HCT116 (cell line): ENCODE measurements around the gene PIK3R4. TPM values are rescaled to one million over a fixed set of nuclear protein-coding genes. Genes with fewer than 3 reads are reported as not detected.

Experiments
- ATAC-seq: fragments of 200-7000 bp; cut with Tn5 transposase; 2 replicates; pipeline ENCODE4 v1.9.1; 2020; ENCODE audit warnings: mild to moderate bottlenecking, moderate library complexity
- BruUV-seq: library from RNA; stranded (reverse); fragments of 400-500 nt; replicated peaks from 2 replicates; lab custom pipeline; 2021; lab: Mats Ljungman, UMichigan
- CTCF ChIA-PET: fragments of 300-600 bp; sonication (Branson Sonifier 250); formaldehyde crosslinking; loops from one replicate; lab custom pipeline; 2021; ENCODE audit warnings: antibody characterized with exemption; lab: Charles Lee
- POLR2A ChIA-PET: fragments of 300-600, 350-600 bp; sonication (Branson Sonifier 250); formaldehyde crosslinking; loops from one replicate; lab custom pipeline; 2021; ENCODE audit warnings: antibody characterized with exemption; lab: Charles Lee
- RAD21 ChIA-PET, 2 experiments: fragments of 300-600 bp; sonication (Branson Sonifier 250); formaldehyde crosslinking; loops; one replicate each; lab custom pipeline; 2023; ENCODE audit warnings: low total read pairs in 2 of 2; ENCODE audit not compliant: uncharacterized antibody in 2 of 2, unreplicated experiment in 2 of 2, low non-redundant PET in 1 of 2; lab: Charles Lee
- DNase-seq: peaks from one replicate; pipeline ENCODE4 v3.0.0-alpha.2; 2010; ENCODE audit warnings: low read depth, low spot score
- H2AFZ ChIP-seq: fragments of 200-600 bp; shearing (Covaris generic), sonication (generic); 2 replicates; pipeline ENCODE4 v1.6.1; 2017; ENCODE audit warnings: low read depth, mixed run types, mixed read lengths, antibody characterized with exemption, low read length; ENCODE audit not compliant: poor library complexity, severe bottlenecking
- H3K27ac ChIP-seq: 2 replicates; pipeline ENCODE4 v1.5.1; 2012; ENCODE audit warnings: low read depth, low read length
- H3K27me3 ChIP-seq: fragments of 200-600 bp; sonication (generic); 2 replicates; pipeline ENCODE4 v1.6.1; 2016; ENCODE audit warnings: mixed run types, low read length, mixed read lengths; ENCODE audit not compliant: insufficient read depth
- H3K36me3 ChIP-seq, 2 experiments: fragments of 200-500 bp in 1 of 2; fragments of 200-600 bp in 1 of 2; sonication (Bioruptor generic) in 1 of 2; sonication (generic) in 1 of 2; 2 replicates each; pipeline versions ENCODE4 v1.5.1 to v1.6.1; 2014 to 2016; ENCODE audit warnings: low read length in 2 of 2, inconsistent platforms in 1 of 2, mixed read lengths in 1 of 2, mixed run types in 1 of 2; ENCODE audit not compliant: insufficient read depth in 2 of 2, control insufficient read depth in 1 of 2
- H3K4me1 ChIP-seq, 2 experiments: fragments of 200-600 bp in 1 of 2; sonication (generic) in 1 of 2; 2 replicates each; pipeline versions ENCODE4 v1.5.1 to v1.6.1; 2012 to 2017; ENCODE audit warnings: low read length in 2 of 2, inconsistent platforms in 1 of 2, mild to moderate bottlenecking in 1 of 2, mixed read lengths in 1 of 2, mixed run types in 1 of 2, moderate library complexity in 1 of 2; ENCODE audit not compliant: insufficient read depth in 2 of 2, control insufficient read depth in 1 of 2
- H3K4me2 ChIP-seq: fragments of 200-600 bp; sonication (generic); 2 replicates; pipeline ENCODE4 v1.6.1; 2017; ENCODE audit warnings: mixed run types, low read length, mixed read lengths
- H3K4me3 ChIP-seq, 2 experiments: fragments of 200-600 bp in 1 of 2; sonication (generic) in 1 of 2; replicated peaks in 1 of 2; 2 replicates each; pipeline ENCODE4 v1.5.1; 2011 to 2016; ENCODE audit warnings: low read length in 2 of 2, control low read depth in 1 of 2, low read depth in 1 of 2, mild to moderate bottlenecking in 1 of 2, mixed read lengths in 1 of 2, mixed run types in 1 of 2
- H3K79me2 ChIP-seq: fragments of 200-600 bp; sonication (generic); 2 replicates; pipeline ENCODE4 v1.6.1; 2017; ENCODE audit warnings: mild to moderate bottlenecking, mixed run types, low read length, moderate library complexity, mixed read lengths; ENCODE audit not compliant: insufficient read depth
- H3K9ac ChIP-seq: fragments of 200-600 bp; sonication (generic); 2 replicates; pipeline ENCODE4 v1.6.1; 2016; ENCODE audit warnings: low read length, mixed read lengths
- H3K9me2 ChIP-seq: fragments of 200-600 bp; sonication (generic), shearing (Covaris generic); 2 replicates; pipeline ENCODE4 v1.6.1; 2017; ENCODE audit warnings: mixed run types, mild to moderate bottlenecking, moderate library complexity; ENCODE audit not compliant: insufficient read depth
- H3K9me3 ChIP-seq, 2 experiments: fragments of 200-500 bp in 1 of 2; fragments of 200-600 bp in 1 of 2; sonication (Bioruptor generic) in 1 of 2; sonication (generic) in 1 of 2; 2 replicates each; pipeline ENCODE4 v1.6.1; 2014 to 2017; ENCODE audit warnings: low read length in 2 of 2, mixed read lengths in 2 of 2, inconsistent platforms in 1 of 2, low read depth in 1 of 2, mild to moderate bottlenecking in 1 of 2, mixed run types in 1 of 2, moderate library complexity in 1 of 2; ENCODE audit not compliant: control insufficient read depth in 1 of 2, insufficient read depth in 1 of 2
- H4K20me1 ChIP-seq: fragments of 200-600 bp; sonication (generic), shearing (Covaris generic); 2 replicates; pipeline ENCODE4 v1.6.1; 2017; ENCODE audit warnings: mixed run types, mild to moderate bottlenecking, moderate library complexity; ENCODE audit not compliant: insufficient read depth
- CBX3 ChIP-seq: IDR thresholded peaks from 2 replicates; pipeline ENCODE4 v1.6.1; 2012; ENCODE audit warnings: low read depth
- CEBPB ChIP-seq: IDR thresholded peaks from 2 replicates; pipeline ENCODE4 v1.6.1; 2012; ENCODE audit warnings: low read depth
- EGR1 ChIP-seq: IDR thresholded peaks from 2 replicates; pipeline ENCODE4 v1.6.1; 2012; ENCODE audit warnings: low read depth
- EZH2 ChIP-seq: fragments of 200-600 bp; sonication (generic); IDR thresholded peaks from 2 replicates; pipeline ENCODE4 v1.6.1; 2017; ENCODE audit warnings: antibody characterized with exemption, mixed run types
- FOSL1 ChIP-seq: IDR thresholded peaks from 2 replicates; pipeline ENCODE4 v1.6.1; 2012; ENCODE audit warnings: low read depth
- JUND ChIP-seq: IDR thresholded peaks from 2 replicates; pipeline ENCODE4 v1.6.1; 2012
- POLR2A ChIP-seq: IDR thresholded peaks from 2 replicates; pipeline ENCODE4 v1.7.0; 2011; ENCODE audit warnings: borderline replicate concordance; ENCODE audit not compliant: insufficient read depth, insufficient read length; ENCODE audit errors: extremely low read depth
- RAD21 ChIP-seq: IDR thresholded peaks from 2 replicates; pipeline ENCODE4 v1.6.1; 2012; ENCODE audit warnings: low read depth, mild to moderate bottlenecking
- SIN3A ChIP-seq: IDR thresholded peaks from 2 replicates; pipeline ENCODE4 v1.6.1; 2012; ENCODE audit warnings: low read depth
- SP1 ChIP-seq: IDR thresholded peaks from 2 replicates; pipeline ENCODE4 v1.6.1; 2012; ENCODE audit warnings: low read depth
- SRF ChIP-seq: IDR thresholded peaks from 2 replicates; pipeline ENCODE4 v1.6.1; 2012; ENCODE audit warnings: low read depth
- TCF7L2 ChIP-seq: IDR thresholded peaks from 2 replicates; pipeline ENCODE4 v1.7.0; 2011; ENCODE audit warnings: borderline replicate concordance, inconsistent platforms; ENCODE audit not compliant: insufficient read depth, insufficient read length; ENCODE audit errors: extremely low read depth
- ZFX ChIP-seq: fragments of 450-650 bp; IDR thresholded peaks from 2 replicates; pipeline ENCODE4 v1.6.1; 2017
- ZNF274 ChIP-seq: fragments of 200-500 bp; sonication (Bioruptor generic); IDR thresholded peaks from 2 replicates; pipeline ENCODE4 v1.6.1; 2014; ENCODE audit warnings: mild to moderate bottlenecking, low read depth, low read length, inconsistent platforms
- intact Hi-C: fragments of 100-400 bp; cut with micrococcal nuclease; formaldehyde crosslinking; loops from 2 replicates; pipeline ENCODE4 v1.10.0; 2022
- total RNA-seq: library from RNA; stranded (reverse); gene quantifications from one replicate; pipeline ENCODE4 v1.2.1, GENCODE V29; 2021; ENCODE audit not compliant: unreplicated experiment
- TF ChIP-seq, protein P1 (sequence below): IDR thresholded peaks from 2 replicates; pipeline ENCODE4 v1.6.1; 2012; ENCODE audit warnings: low read depth
- TF ChIP-seq, protein P2 (sequence below): IDR thresholded peaks from 2 replicates; pipeline ENCODE4 v1.6.1; 2011; ENCODE audit warnings: mild to moderate bottlenecking, low read length, moderate library complexity; ENCODE audit not compliant: insufficient replicate concordance; ENCODE audit errors: extremely low read depth
- TF ChIP-seq, protein P3 (sequence below): IDR thresholded peaks from 2 replicates; pipeline ENCODE4 v1.6.1; 2012
- TF ChIP-seq, protein P4 (sequence below): IDR thresholded peaks from 2 replicates; pipeline ENCODE4 v1.6.1; 2012

Gene PIK3R4
- total RNA-seq, 1 experiment from 2014 or later = 23.5 TPM

DNA sequence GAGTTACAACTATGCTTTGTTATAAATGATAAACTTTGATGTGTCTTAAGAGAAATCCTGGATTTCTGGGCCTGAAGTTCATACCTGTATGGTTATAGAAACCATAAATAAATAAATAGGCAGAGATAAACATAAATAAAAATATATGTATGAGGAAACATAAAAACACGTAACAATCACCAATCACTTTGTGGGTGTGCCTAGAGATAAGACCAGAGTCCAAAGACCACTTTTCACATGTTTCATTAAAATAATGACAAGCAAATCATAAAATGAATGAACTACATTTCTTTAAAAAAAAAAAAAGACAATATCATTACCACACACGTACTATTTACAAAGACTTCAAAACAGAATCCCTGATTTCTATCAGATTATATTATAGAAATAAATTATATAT lies 14.1 kb downstream of the PIK3R4 start (continued):
- TF ChIP-seq, protein P1, sequence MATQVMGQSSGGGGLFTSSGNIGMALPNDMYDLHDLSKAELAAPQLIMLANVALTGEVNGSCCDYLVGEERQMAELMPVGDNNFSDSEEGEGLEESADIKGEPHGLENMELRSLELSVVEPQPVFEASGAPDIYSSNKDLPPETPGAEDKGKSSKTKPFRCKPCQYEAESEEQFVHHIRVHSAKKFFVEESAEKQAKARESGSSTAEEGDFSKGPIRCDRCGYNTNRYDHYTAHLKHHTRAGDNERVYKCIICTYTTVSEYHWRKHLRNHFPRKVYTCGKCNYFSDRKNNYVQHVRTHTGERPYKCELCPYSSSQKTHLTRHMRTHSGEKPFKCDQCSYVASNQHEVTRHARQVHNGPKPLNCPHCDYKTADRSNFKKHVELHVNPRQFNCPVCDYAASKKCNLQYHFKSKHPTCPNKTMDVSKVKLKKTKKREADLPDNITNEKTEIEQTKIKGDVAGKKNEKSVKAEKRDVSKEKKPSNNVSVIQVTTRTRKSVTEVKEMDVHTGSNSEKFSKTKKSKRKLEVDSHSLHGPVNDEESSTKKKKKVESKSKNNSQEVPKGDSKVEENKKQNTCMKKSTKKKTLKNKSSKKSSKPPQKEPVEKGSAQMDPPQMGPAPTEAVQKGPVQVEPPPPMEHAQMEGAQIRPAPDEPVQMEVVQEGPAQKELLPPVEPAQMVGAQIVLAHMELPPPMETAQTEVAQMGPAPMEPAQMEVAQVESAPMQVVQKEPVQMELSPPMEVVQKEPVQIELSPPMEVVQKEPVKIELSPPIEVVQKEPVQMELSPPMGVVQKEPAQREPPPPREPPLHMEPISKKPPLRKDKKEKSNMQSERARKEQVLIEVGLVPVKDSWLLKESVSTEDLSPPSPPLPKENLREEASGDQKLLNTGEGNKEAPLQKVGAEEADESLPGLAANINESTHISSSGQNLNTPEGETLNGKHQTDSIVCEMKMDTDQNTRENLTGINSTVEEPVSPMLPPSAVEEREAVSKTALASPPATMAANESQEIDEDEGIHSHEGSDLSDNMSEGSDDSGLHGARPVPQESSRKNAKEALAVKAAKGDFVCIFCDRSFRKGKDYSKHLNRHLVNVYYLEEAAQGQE = no peak
- TF ChIP-seq SIN3A (no peak), JUND (no peak), CEBPB (no peak), ZNF274 (no peak), EZH2 (no peak)

DNA sequence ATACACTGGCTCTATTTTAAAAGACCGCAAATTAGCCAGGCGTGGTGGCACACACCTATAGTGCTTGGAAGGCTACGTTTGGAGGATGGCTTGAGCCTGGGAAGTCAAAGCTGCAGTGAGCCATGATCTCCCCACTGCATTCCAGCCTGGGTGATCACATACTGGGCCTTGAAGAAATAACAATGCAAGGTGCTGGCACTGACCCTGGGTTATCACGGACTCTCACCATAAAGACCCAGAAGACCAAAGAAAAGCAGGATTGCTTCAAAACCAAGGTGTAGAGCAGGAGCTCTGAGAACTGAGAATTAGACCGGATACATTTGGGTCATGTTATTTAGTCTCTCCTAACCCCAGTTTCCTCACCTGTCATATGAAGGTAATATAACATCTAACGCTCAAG lies 14.8 kb downstream of the PIK3R4 start:
- H3K4me3 ChIP-seq = no peak overlapping the region
- POLR2A ChIA-PET = no interaction called here
- H3K27me3 ChIP-seq = no peaks in the 10 kb centered on the region
- no peak overlapping the region for H3K4me2 ChIP-seq
- no peaks in the 10 kb centered on the region for H3K9me3 ChIP-seq
- RAD21 ChIA-PET = no interaction called here
- H4K20me1 ChIP-seq = peaks cover 4% of the 10 kb centered on the region; the same call in 1 of the 2 replicates
- DNase-seq (no peak), ATAC-seq (no peak)
- CTCF ChIA-PET = no interaction called here
- no peak overlapping the region for H3K27ac ChIP-seq
- no peak overlapping the region for H2AFZ ChIP-seq
- intact Hi-C loops = no loop called here
- H3K4me1 ChIP-seq = no peaks in the 10 kb centered on the region
- no peaks in the 10 kb centered on the region for H3K9me2 ChIP-seq
- H3K79me2 ChIP-seq = peaks cover 22% of the 10 kb centered on the region
- H3K9ac ChIP-seq = no peak overlapping the region
- no TSS peak for BruUV-seq
- peaks cover 11 to 14% of the 10 kb centered on the region in 2 experiments for H3K36me3 ChIP-seq
- no peak for TF ChIP-seq CBX3
- no peak for TF ChIP-seq TCF7L2
- no peak for TF ChIP-seq EZH2
- TF ChIP-seq, protein P2, sequence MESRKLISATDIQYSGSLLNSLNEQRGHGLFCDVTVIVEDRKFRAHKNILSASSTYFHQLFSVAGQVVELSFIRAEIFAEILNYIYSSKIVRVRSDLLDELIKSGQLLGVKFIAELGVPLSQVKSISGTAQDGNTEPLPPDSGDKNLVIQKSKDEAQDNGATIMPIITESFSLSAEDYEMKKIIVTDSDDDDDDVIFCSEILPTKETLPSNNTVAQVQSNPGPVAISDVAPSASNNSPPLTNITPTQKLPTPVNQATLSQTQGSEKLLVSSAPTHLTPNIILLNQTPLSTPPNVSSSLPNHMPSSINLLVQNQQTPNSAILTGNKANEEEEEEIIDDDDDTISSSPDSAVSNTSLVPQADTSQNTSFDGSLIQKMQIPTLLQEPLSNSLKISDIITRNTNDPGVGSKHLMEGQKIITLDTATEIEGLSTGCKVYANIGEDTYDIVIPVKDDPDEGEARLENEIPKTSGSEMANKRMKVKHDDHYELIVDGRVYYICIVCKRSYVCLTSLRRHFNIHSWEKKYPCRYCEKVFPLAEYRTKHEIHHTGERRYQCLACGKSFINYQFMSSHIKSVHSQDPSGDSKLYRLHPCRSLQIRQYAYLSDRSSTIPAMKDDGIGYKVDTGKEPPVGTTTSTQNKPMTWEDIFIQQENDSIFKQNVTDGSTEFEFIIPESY = no peak
- TF ChIP-seq, protein P3, sequence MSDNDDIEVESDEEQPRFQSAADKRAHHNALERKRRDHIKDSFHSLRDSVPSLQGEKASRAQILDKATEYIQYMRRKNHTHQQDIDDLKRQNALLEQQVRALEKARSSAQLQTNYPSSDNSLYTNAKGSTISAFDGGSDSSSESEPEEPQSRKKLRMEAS = no peak
- TF ChIP-seq, protein P4, sequence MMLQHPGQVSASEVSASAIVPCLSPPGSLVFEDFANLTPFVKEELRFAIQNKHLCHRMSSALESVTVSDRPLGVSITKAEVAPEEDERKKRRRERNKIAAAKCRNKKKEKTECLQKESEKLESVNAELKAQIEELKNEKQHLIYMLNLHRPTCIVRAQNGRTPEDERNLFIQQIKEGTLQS = no peak
- TF ChIP-seq SP1 = no peak
- TF ChIP-seq ZNF274 = no peak
- TF ChIP-seq, protein P1 = no peak
- no peak for TF ChIP-seq SIN3A
- TF ChIP-seq POLR2A = no peak
- no peak for TF ChIP-seq FOSL1
- no peak for TF ChIP-seq EGR1
- TF ChIP-seq SRF = no peak
- TF ChIP-seq RAD21 = no peak
- no peak for TF ChIP-seq ZFX
